ENCODE data around the gene PALM3. TPM values are rescaled to one million over a fixed set of nuclear protein-coding genes. Genes with fewer than 3 reads are reported as not detected.

Gene PALM3
- total and polyA plus RNA-seq, 2 donors (not counting 1 experiment from before 2014, with no cell fraction given), result 0.02 to 1.3 TPM

DNA sequence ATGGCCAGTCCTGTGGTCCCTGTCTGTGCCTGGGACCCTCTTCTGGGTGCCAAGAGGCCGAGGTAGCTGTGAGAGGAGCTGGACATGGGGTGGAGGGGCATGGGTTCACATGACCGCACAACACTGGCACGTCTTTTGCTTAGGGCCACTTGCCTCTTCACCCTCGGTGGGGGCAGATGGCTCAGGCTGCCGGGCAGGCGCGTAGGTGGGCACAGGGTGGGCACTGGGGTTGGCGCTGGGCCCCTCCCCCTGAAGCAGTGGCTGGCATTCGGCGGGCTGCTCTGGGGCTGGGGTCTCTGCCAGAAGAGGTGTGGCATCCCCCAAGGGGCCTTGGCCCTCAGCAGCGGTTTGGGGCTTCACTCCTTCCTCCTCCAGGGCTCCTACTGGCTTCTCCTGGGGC lies 8.4 kb downstream of the PALM3 start:
- H3K4me3 ChIP-seq (replicated peaks in 1 of 4; ENCODE audit: control extremely low read depth in 1 of 4, insufficient read depth in 1 of 4, low read depth in 3 of 4, low read length in 4 of 4), result no peak overlapping the region
- H3K4me2 ChIP-seq (ENCODE audit: extremely low read depth, insufficient read depth, low read length), result no peak overlapping the region
- no peak overlapping the region for H3K27ac ChIP-seq (ENCODE audit: insufficient read depth, low read length)
- no peaks in the 10 kb centered on the region for H3K79me2 ChIP-seq (ENCODE audit: control insufficient read depth, insufficient read depth, low read length)
- H3K27me3 ChIP-seq (ENCODE audit: control insufficient read depth, insufficient read depth, low read length), result peaks cover under 1% of the 10 kb centered on the region
- H3K4me1 ChIP-seq (ENCODE audit: control insufficient read depth, extremely low read depth, insufficient read depth, low read length), result no peaks in the 10 kb centered on the region
- TF ChIP-seq, protein P1, sequence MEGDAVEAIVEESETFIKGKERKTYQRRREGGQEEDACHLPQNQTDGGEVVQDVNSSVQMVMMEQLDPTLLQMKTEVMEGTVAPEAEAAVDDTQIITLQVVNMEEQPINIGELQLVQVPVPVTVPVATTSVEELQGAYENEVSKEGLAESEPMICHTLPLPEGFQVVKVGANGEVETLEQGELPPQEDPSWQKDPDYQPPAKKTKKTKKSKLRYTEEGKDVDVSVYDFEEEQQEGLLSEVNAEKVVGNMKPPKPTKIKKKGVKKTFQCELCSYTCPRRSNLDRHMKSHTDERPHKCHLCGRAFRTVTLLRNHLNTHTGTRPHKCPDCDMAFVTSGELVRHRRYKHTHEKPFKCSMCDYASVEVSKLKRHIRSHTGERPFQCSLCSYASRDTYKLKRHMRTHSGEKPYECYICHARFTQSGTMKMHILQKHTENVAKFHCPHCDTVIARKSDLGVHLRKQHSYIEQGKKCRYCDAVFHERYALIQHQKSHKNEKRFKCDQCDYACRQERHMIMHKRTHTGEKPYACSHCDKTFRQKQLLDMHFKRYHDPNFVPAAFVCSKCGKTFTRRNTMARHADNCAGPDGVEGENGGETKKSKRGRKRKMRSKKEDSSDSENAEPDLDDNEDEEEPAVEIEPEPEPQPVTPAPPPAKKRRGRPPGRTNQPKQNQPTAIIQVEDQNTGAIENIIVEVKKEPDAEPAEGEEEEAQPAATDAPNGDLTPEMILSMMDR (conservative IDR thresholded peaks at IDR 0.05 in 1 of 2, IDR thresholded peaks at IDR 0.05 in 1 of 2; ENCODE audit: low read depth in 1 of 2, low read length in 2 of 2), result no peak
- no peak for TF ChIP-seq EZH2 (IDR thresholded peaks at IDR 0.05; ENCODE audit: low read length, missing control alignments)
- H3K9me3 ChIP-seq (ENCODE audit: control insufficient read depth, insufficient read depth, low read depth, low read length), result no peaks in the 10 kb centered on the region
- H2AFZ ChIP-seq (ENCODE audit: low read length), result no peak overlapping the region
- H3K9ac ChIP-seq (ENCODE audit: insufficient read depth, low read length), result no peak overlapping the region
- no peak for DNase-seq (ENCODE audit: low read depth in 2 of 2)
- H3K36me3 ChIP-seq (ENCODE audit: control insufficient read depth, insufficient read depth, low read length), result no peaks in the 10 kb centered on the region
- no peaks in the 10 kb centered on the region for H4K20me1 ChIP-seq (ENCODE audit: control insufficient read depth, extremely low read depth, insufficient read depth, low read length)

DNA sequence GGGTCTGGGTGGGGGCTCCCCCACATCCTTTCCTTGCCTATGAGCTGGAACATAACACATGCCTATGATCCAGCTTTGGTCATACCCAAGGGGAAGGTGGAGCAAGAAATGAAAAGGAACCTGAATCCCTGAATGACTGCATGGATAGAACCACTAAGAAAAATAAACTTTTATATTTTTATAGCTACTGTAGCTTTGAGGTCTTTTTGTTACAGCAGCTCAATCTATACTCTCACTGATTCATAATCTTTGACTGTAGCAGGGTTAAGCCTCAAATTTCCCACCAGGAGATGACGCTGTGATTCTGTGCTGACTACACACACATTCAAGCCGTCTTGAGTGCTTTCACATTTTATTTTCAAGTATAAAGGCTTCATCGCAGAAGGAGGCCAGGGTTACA lies 8.8 kb downstream of the PALM3 start:
- TF ChIP-seq EZH2 (IDR thresholded peaks at IDR 0.05; ENCODE audit: low read length, missing control alignments), result no peak
- TF ChIP-seq, protein P1 (conservative IDR thresholded peaks at IDR 0.05 in 1 of 2, IDR thresholded peaks at IDR 0.05 in 1 of 2; ENCODE audit: low read depth in 1 of 2, low read length in 2 of 2), result no peak
- no peaks in the 10 kb centered on the region for H3K79me2 ChIP-seq (ENCODE audit: control insufficient read depth, insufficient read depth, low read length)
- H3K27ac ChIP-seq (ENCODE audit: insufficient read depth, low read length), result no peak overlapping the region
- H3K4me1 ChIP-seq (ENCODE audit: control insufficient read depth, extremely low read depth, insufficient read depth, low read length), result no peaks in the 10 kb centered on the region
- H3K9me3 ChIP-seq (ENCODE audit: control insufficient read depth, insufficient read depth, low read depth, low read length), result no peaks in the 10 kb centered on the region
- H3K9ac ChIP-seq (ENCODE audit: insufficient read depth, low read length), result no peak overlapping the region
- no peak overlapping the region for H2AFZ ChIP-seq (ENCODE audit: low read length)
- H3K4me3 ChIP-seq (replicated peaks in 1 of 4; ENCODE audit: control extremely low read depth in 1 of 4, insufficient read depth in 1 of 4, low read depth in 3 of 4, low read length in 4 of 4), result no peak overlapping the region
- no peaks in the 10 kb centered on the region for H4K20me1 ChIP-seq (ENCODE audit: control insufficient read depth, extremely low read depth, insufficient read depth, low read length)
- H3K27me3 ChIP-seq (ENCODE audit: control insufficient read depth, insufficient read depth, low read length), result no peaks in the 10 kb centered on the region
- no peak overlapping the region for H3K4me2 ChIP-seq (ENCODE audit: extremely low read depth, insufficient read depth, low read length)
- H3K36me3 ChIP-seq (ENCODE audit: control insufficient read depth, insufficient read depth, low read length), result no peaks in the 10 kb centered on the region
- DNase-seq (ENCODE audit: low read depth in 2 of 2), result no peak

DNA sequence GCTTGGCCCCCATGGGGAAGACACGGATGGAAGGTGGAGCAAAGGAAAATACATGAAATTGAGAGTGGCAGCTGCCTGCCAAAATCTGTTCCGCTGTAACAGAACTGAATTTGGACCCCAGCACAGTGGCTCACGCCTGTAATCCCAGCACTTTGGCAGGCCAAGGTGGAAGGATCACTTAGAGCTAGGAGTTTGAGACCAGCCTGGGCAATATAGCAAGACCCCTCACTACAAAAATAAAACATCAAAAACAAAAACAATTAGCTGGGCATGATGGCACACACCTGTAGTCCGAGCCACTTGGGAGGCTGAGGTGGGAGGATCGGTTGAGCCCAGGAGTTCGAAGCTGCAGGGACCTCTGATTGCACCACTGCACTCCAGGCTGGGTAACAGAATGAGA lies 9.4 kb downstream of the PALM3 start:
- Histone ChIP-seq H3K4me1 (ENCODE audit: control insufficient read depth, extremely low read depth, insufficient read depth, low read length) (no peaks in the 10 kb centered on the region), H3K9ac (ENCODE audit: insufficient read depth, low read length) (no peak overlapping the region), H3K36me3 (ENCODE audit: control insufficient read depth, insufficient read depth, low read length) (no peaks in the 10 kb centered on the region), H4K20me1 (ENCODE audit: control insufficient read depth, extremely low read depth, insufficient read depth, low read length) (no peaks in the 10 kb centered on the region), H3K27me3 (ENCODE audit: control insufficient read depth, insufficient read depth, low read length) (no peaks in the 10 kb centered on the region), H2AFZ (ENCODE audit: low read length) (no peak overlapping the region), H3K4me3 (replicated peaks in 1 of 4; ENCODE audit: control extremely low read depth in 1 of 4, insufficient read depth in 1 of 4, low read depth in 3 of 4, low read length in 4 of 4) (no peak overlapping the region), H3K79me2 (ENCODE audit: control insufficient read depth, insufficient read depth, low read length) (no peaks in the 10 kb centered on the region), H3K4me2 (ENCODE audit: extremely low read depth, insufficient read depth, low read length) (no peak overlapping the region), H3K9me3 (ENCODE audit: control insufficient read depth, insufficient read depth, low read depth, low read length) (no peaks in the 10 kb centered on the region), H3K27ac (ENCODE audit: insufficient read depth, low read length) (no peak overlapping the region)
- DNase-seq (ENCODE audit: low read depth in 2 of 2), result no peak
- TF ChIP-seq, protein P1 (conservative IDR thresholded peaks at IDR 0.05 in 1 of 2, IDR thresholded peaks at IDR 0.05 in 1 of 2; ENCODE audit: low read depth in 1 of 2, low read length in 2 of 2), result no peak
- no peak for TF ChIP-seq EZH2 (IDR thresholded peaks at IDR 0.05; ENCODE audit: low read length, missing control alignments)
